Gastrocnemius medialis (tissue), 4 donors: ENCODE results near the gene ERC2.

Experiments used
- POLR2A ChIP-seq, 2 donors: fragments of 450-650 bp; IDR thresholded peaks; one replicate each; pipeline ENCODE4 v1.6.1; 2017; ENCODE audit warnings: antibody characterized with exemption in 2 of 2, mild to moderate bottlenecking in 2 of 2, moderate library complexity in 2 of 2
- TF ChIP-seq, protein P1 (sequence below), 5 experiments: fragments of 450-650 bp in 3 of 5; fragments of 200-600 bp in 2 of 5; sonication (generic) in 2 of 5; IDR thresholded peaks in 4 of 5; conservative IDR thresholded peaks in 1 of 5; 1 replicate in 4 of 5; 2 replicates in 1 of 5; pipeline ENCODE4 v1.5.1; 2016 to 2019; ENCODE audit warnings: antibody characterized with exemption in 5 of 5, mild to moderate bottlenecking in 3 of 5, moderate library complexity in 3 of 5

DNA sequence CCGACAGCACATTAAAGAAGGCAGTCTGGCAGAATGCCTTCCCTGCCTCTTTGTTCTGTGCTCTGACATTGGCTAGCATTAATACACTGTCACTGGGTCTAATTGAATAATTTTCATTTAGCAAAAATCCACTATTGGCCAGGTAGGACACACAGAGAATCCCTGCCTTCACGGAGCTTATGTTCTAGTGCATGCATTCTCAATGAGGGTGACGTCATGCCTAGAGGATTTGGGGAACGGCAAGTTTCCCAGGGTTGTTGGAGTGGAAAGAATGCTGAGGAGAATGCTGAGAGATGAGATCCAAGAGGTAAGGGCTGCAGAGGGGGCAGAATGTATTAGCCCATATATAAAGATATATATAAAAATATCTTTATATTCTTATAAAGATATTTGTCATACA lies 284.7 kb downstream of the ERC2 start:
- TF ChIP-seq, protein P1, sequence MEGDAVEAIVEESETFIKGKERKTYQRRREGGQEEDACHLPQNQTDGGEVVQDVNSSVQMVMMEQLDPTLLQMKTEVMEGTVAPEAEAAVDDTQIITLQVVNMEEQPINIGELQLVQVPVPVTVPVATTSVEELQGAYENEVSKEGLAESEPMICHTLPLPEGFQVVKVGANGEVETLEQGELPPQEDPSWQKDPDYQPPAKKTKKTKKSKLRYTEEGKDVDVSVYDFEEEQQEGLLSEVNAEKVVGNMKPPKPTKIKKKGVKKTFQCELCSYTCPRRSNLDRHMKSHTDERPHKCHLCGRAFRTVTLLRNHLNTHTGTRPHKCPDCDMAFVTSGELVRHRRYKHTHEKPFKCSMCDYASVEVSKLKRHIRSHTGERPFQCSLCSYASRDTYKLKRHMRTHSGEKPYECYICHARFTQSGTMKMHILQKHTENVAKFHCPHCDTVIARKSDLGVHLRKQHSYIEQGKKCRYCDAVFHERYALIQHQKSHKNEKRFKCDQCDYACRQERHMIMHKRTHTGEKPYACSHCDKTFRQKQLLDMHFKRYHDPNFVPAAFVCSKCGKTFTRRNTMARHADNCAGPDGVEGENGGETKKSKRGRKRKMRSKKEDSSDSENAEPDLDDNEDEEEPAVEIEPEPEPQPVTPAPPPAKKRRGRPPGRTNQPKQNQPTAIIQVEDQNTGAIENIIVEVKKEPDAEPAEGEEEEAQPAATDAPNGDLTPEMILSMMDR (IDR thresholded peaks at IDR 0.05 in 4 of 5, conservative IDR thresholded peaks at IDR 0.05 in 1 of 5) = no peak
- TF ChIP-seq POLR2A (IDR thresholded peaks at IDR 0.05) = no peak
